HG02571 (cell line): Measurements from ENCODE around the gene IL15RA.
A peak's percentile ranks its signal among the peaks of the same experiment; 100 is the strongest.

ENCODE experiments used
- ATAC-seq: cut with Tn5 transposase; IDR thresholded peaks from one replicate; pipeline ENCODE4 v1.9.1; 2021; ENCODE audit warnings: mild to moderate bottlenecking, moderate library complexity; ENCODE audit not compliant: unreplicated experiment

IL15RA gene, protein sequence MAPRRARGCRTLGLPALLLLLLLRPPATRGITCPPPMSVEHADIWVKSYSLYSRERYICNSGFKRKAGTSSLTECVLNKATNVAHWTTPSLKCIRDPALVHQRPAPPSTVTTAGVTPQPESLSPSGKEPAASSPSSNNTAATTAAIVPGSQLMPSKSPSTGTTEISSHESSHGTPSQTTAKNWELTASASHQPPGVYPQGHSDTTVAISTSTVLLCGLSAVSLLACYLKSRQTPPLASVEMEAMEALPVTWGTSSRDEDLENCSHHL

DNA sequence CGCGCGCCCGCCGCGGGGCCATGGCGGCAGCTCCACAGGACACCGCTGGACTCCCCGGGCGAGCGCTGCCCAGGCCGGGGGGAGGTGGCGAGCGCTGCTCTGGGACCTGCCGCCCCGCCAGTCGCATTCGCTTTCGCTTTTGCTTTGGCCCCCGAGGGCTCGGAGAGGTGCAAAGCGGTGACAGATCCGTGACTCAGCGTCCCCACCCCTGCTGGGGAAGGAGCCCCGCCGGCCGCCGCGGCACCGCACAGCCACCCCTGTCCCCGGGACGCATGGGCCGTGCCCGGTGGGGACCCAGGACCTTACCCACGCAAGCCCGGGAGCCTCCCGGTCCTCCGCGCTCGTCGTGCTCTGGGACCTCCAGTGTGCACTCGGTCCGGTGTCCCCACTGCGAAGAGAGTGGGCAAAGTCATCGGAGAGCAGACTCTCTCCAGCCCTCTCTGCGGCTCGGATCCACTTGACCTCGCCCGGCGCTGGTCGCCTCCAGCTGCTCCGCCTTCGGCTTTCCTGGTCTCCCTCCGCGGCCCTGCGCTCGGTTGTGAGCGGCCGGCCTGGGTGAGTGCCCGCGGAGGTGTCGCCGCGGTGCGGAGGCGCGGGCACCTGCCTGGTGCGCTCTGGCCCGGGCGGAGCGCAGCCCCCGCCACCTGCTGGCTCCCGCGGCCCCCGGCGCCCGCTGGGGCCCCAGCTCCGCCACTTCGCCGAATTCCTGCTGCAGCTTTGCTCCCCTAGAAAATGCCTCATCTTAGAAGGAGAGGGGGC is at the start of gene IL15RA:
IL15RA (minus strand) TSS at position 73 of the 759 bp plus-strand sequence; CDS start at position 22, 51 bp downstream.
- peak; percentile 61 for ATAC-seq

DNA sequence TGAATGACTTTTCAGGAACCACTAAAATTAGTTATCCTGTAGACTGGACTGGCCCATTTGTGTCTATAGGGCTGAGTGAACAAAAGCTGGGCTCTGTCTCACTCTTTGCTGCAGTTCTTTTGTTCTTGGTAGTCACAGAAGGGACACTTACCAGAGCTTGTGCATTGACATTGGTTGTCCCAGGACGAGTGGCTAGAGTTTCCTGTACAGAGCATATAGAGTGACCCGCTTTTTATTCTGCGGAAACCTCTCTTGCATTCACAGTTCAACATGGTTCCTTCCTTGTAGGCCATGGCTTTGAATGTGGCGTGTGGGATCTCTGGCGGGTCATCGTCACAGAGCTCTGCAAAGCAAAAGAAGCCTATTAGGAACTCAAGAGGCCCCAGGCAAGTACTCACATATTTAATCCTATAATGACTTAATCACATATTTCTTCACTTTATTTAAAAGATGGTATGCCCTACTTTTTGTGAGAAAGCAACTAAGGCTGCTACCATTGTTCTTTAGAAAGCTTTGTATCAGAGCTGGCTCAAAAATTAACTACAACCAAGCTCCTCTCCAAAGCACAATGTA is 48.4 kb upstream of the IL15RA start:
- ATAC-seq: no peak

DNA sequence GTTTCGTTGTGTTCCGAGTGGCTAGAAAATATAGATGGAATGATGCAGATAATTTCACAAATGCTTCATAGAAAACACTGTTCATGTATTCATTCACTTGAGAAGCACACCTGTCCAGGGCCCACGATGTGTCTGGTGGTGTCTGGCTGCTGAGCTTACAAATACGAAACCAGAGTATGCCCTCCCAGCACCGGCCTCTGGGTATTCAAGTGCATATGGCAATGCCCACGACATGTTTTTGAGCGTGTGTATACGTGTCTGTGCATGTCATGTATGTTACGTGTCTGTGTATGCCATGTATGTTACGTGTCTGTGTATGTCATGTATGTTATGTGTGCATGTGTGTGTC is 47.0 kb upstream of the IL15RA start:
- no peak for ATAC-seq

DNA sequence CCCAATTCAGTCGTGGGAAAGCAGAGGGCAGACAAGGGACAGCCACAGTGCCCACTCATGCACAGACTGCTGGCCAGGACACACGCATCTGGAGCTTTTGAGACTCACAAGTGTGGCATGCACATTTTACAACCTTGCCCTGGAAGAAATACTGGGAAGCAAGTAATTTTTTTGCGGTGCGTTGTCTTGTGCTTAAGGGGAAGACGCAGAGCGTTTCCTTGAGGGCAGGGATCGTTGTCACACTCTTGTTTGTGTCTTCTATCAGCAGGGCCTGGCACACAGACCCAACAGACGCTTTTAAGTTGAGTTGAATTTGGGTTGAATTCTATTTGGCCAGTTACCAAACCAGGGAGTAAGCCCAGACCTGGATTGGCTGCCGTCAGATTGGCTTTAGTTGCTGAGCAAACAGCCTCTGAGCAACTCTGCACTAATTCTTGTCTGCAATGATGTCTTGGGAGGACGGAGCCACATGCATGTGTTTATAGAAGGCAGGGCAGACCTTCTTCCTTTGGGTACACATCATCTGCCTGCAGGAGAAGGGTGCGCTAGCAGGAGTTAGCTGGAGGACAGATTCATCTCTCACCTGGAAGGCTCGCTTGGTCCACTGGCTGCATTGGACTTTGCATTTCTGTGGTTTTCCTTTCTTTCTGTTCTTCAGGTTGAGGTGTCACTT is 46.5 kb upstream of the IL15RA start:
- ATAC-seq: no peak

DNA sequence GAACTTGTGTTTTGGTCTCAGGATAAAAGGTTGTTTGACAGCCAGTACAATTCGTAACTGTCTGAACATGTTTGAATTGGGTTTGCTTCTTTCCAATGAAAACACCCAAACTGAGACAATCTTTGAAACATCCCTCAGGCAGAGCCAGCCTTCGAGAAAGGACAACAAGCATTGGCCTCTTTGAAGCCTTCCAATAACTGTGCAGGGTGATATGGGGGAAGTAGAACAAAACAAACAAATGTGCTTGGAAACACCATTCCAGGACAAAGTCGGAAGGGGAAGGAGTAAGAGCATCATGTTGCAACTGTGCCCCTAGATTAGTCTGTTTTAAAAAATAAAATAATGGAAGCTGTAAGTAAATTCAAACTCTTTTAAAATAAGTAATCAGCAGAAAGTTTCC is 45.3 kb upstream of the IL15RA start:
- ATAC-seq: no peak

DNA sequence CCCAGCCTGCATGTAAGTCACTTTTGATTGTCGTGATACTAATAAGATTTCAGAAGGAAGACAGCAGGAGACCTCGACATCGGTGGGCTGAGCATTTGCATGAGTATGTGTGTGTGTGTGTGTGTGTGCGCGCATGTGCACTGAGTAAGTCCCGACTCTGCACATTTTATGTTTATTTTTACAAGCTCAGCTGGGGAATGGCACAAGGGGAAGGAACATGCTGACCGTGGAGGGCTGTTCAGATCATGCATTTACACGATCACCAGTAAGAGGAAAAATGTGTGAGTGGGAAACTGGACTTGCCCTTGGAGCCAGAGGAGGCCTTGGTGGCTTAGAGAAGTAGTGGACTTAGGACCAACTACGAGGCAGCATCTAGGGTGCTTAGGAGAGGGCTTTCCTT is 43.5 kb upstream of the IL15RA start:
- ATAC-seq: no peak

DNA sequence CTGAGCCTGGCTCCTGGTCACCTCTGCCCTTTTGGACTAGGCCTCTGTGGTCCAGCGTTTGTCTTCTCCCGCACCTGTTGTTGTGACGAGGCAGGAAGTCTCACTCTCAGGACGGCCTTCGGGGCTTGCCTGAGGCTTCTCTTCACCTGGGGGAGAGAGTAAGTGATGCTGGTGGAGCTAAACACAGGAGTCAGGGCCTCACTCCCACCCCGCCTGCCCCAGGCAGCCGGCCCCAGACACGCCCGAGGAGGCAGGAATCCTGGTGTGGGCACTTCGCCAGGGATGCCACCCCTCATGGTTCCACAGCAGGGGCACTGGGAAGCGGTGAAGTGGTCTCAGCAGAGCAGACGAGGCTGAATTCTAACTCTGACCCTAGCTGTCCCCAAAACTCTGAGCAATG is 42.5 kb upstream of the IL15RA start:
- no peak for ATAC-seq

DNA sequence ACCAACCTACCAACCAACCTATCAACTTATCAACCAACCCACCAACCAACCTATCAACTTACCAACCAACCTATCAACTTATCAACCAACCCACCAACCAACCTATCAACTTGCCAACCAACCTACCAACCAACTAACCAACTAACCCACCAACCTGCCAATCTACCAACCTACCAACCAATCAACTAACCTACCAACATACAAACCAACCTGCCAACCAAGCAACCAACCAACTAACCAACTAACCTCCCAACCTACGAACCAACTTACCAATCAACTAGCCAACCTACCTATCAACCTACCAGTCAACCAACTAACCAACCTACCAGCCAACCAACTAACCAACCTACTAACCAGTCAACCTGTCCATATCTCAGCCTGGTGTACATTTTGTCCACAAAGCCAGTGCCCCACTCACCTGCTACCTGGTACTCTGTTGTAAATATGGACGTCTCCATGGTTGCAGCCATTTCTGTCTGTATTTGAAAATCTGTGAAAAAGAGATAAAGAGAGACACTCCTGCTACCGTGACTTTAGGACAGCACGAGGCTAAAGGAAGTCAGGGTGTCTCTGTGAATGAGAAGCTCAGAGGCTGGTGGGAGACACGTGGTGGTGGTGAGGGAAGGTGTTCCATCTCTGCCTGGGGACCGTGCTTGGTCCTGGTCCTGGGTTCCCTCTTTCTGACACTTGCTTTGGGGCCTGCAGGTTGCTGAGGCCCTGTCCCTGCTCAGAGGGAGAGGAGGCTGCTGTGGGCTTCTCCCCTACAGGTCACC is 41.9 kb upstream of the IL15RA start:
- no peak for ATAC-seq

DNA sequence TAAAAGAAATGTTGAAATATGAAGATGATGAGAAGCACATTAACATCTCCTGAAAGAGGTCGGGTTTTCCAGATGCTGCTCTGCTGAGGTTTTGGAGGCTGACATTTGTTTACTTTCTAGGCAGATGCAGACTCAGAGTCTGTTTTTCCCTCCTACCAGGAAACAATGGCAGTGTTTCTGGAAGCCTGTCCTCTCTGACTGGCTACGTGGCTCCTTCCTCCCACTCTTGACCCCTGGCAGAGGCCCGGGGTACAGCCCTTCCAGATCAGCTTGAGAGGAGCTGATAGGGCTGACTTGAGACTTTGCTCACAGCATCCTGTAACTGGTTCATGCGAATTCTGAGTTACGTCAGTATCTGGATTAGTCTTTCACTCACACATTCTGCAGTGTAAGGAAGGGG is 41.1 kb upstream of the IL15RA start:
- ATAC-seq: no peak

DNA sequence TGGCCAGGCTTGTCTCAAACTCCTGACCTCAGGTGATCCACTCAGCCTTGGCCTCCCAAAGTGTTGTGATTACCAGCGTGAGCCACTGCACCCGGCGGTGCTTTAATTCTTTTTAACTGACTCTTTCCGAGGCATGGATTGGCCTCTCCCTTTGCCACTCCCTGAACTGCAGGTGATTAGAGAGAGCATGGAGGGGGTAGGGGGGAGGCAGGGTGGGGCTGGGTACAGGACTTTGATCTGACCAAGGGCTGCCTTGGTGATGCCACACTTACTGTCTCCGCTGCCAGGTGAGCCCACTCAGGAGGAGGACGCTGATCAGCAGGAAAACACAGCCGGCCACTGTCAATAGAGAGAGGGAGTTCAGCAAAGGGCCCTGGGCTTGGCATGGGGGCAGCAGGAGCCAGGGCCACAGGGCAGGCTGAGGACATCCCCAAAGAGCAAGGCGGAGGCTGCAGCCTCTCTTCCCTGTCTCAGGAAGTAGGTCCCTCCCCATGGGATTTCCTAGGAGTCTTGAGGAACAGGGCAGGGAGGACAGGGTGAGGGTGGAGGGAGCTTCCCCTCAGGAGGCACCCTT is 40.5 kb upstream of the IL15RA start:
- ATAC-seq: no peak

DNA sequence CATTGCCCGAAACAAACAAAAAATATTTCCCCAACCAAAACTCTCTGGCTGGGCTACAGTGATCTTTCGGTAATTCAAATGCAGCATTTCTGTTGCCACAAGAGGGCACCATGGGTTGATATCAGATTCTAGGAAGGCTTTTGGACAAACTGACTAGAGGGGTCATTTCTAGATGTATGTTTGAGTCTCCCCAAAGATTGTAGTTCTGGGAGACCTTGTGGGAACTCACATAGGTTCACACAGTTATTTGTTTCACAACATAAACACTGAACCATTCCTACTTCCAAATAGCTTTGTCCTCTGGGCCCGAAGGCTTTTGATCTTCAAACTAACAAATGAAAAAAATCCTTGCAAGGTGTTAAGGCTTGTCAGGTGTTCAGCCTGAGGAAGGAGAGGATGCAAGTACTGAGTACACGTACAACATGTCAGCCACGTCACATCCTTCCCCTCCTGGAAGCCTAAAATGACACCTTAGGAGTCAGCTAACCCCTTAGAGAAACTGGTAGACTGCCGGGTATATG is 37.0 kb upstream of the IL15RA start:
- no peak for ATAC-seq

DNA sequence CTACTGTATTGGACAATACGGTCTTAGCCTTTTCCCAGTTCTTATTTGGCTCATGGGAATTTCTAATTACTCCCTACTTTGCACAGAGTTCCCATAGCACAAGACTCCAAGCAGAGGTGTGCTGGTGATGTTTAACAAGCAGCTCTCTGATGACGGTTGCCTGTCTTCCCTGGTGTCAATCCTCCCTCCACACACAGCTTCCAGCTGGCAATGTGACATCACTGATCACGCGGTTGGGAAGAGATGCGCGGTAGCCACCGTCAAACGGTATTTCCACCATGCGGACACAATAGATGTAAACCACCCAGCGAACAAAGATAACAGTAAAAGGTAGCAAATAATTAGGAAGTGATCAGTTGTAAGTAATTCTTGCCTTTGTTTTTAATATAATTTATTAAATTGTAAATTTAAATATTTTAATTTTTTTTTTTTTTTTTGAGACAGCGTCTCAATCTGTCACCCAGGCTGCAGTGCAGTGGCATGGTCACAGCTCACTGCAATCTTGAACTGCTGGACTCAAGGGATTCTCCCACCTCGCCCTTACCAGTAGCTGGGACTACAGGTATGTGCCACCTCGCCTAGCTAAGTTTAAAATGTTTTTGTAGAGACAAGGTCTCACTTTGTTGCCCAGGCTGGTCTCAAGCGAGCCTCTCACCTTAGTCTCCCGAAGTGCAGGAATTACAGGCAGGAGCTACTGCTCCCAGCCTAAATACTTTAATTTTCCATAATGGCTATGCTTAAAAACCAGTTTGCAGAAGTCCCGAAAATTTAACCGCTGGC is 36.3 kb upstream of the IL15RA start:
- ATAC-seq: no peak

DNA sequence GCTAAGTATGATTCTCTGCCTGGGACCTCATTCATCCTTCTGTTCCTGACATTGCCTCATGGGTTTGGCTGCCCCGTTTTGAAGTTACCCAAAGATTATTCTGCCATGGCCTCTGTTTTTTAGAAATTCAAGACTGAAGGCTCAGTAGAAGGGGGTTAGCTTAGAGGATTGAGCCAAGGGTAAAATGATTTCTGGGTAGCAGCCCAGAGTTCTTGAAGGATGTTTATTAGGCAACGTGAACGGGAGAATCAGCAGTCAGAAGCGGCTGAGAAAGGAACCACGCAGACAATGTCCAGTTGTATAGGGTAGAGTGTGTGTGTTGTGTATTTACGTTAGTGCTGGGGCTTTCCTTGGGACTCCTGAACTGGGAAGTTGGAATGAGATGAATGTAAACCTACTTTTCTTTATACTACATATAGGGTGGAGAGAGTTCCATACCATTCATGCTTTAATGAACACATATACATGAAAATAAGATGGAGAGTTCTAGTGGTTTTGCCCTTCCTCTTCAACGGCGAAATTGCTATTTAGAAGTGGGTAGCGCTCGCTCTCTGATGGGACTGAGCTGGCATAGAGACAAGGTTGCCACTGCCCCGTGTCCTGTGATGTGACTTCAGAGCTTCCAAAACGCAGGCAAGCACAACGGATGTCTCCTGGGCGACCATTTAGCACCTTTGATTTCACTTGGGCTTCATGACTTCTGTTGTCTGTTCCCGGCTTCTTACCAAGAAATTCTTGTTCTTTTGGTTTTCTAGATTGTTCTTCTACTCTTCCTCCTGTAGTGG is 35.0 kb upstream of the IL15RA start:
- ATAC-seq: no peak

DNA sequence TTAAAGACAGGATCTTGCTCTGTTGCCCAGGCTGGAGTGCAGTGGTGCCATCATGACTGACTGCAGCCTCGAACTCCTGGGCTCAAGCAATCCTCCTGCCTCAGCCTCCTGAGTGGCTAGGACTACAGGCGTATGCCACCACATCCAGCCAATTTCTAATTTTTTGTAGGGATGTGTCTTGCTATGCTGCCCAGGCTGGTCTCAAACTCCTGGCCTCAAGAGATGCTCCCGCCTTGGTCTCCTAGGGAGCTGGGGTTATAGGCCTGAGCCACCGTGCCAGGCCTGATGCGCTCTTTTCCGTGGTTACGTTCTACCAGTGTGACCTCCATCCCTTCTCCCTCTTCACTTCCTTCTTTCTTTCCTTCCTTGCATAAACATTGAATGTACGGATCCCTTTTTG is 34.2 kb upstream of the IL15RA start:
- ATAC-seq: no peak

DNA sequence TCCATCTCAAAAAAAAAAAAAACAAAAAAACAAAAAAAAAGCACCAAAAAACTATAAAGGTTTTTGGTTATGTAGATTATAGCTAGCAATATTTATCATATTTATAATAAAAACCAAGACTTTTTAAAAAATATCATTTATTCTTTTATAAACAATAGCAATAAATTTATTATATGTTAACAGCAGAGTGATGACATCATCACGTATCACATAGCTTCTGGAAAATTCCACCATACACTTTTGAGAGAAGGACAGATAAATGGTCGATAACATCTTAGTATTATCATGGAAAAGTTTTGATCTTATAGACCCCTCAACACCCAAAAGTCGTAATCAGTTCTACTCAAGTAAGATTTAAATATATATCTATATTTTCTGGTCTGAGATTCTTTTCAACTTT is 33.2 kb upstream of the IL15RA start:
- ATAC-seq: no peak

DNA sequence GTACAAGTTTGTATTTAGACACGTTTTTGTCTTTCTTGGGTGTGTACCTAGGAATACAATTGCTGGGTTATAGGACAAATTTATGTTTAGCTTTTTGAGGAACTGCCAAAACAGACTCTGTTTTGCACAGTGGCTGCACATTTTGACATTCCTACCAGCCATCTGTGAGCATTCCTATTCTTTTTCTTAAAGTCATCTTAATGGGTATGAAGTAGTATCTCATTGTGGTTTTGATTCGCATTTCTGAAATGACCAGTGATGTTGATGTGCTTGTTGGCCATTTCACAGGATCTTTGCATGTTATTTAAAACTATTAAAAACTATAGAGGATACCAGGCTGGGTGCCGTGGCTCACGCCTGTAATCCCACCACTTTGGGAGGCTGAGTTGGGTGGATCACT is 32.6 kb upstream of the IL15RA start:
- ATAC-seq: no peak

DNA sequence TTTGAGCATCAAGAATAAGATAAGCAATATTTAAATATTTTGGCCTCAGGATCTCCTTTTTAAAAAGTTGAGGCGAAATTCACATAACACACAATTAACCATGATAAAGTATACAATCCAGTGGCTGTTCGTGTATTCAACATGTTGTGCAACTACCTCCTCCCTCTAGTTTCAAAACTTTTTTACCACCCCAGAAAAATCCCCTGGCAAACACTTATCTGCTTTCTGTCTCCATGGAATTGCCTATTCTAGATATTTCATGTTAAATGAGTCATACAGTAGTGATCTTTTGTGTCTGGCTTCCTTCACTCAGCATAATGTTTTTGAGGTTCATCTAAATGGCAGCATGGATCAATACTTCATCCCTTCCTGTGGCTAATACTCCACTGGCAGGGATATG is 31.8 kb upstream of the IL15RA start:
- no peak for ATAC-seq

DNA sequence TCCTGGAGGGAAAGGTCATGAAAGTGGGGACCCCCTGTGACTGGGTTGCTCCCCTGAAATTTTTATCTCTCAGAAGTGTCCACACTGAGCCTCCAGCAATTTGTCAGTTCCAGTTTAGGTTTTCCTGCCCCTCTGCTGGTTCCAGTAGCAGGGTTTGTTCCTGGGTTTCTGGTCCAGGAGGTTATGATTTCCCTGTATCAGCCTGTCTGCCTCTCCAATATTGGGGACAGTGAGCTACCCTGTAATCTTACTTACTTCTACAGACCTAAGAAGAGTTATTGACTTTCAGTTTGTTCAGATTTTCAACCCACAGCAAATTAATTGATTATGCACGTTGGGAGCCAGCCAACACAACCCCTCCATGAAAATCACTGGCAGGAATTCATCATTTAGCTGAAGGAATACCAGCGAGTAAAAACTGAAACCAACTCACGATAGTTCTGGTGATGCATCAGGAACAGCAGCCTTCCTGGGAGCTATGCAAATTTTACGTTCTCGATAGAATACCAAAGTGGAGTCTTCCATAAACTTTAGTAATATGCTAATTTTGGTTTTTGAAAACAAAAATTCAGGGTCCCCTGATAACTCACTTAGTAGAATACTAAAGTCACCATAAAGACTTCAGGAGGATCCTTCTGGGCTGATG is 31.3 kb upstream of the IL15RA start:
- ATAC-seq: no peak
